ENCODE measurements around the gene CEACAM1.
"Not testable (repeated sequence)": the region's sequence is repeated elsewhere in the genome, so short reads cannot be mapped to it uniquely, and the experiment has no call there.

Gene CEACAM1

DNA sequence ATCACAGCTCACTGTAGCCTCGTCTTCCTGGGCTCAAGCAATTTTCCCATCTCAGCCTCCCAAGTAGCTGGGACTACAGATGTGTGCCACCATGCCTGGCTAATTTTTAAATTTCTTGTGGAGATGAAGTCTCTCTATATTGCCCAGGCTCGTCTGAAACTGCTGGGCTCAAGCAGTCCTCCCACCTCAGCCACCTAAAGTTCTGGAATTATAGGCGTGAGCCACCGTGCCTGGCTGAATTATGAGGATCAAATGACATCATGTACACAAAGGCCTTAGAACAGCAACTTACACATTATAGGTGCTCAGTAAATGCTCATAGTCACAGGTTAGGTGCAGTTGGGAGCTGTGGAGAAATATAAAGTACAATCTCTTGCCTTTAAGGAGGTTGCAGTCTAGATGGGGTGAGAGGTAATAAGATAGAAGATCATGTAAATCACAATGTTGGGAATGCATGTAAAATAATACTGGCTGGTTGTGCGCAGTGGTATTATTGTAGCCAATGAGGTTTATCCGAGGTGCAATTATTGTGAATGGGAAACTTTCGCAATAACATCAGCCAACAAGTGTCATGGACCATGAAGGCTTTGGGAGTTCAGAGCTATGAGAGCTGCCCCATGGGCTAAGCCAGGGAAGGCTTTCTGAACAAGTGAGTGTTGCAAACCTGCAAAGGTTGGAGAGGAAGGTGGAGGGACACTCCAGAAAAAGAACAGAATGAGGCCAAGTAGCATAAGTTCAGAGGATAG, 55.7 kb downstream of the CEACAM1 start:
- no peak for DNase-seq

DNA sequence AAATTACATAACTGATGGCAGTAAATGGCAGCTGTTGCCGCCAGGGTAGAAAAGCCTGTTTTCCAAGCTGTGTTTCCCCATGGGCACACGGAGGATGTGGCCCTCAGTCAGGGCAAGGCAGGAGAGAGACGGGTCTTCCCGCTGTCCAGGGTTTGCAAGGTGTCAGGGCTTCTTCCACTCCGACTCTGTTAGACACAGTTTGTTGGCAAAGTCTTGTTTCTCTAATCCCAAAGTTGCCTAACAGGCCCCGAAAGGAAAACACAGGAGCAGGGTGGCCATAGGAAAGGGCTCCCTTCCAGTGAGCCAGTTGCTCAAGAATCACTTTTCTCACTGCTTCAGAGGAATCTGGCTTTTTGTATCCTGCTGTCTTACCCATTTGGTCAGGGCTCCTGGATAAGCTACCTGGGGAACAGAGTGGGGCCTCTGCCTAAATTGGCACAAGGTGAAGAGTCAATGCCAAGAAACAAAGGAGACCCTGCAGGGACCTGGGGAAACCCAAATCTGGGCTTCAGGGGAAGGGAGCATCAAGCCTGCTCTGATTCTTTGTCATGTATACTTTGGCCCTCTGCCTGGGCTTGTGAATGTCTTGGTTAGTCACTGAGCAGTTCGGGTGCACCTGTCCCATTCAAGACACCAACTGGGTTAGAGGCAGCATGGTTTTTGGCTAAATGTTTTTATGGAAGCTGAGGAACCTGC, 56.6 kb downstream of the CEACAM1 start:
- no peak for DNase-seq

DNA sequence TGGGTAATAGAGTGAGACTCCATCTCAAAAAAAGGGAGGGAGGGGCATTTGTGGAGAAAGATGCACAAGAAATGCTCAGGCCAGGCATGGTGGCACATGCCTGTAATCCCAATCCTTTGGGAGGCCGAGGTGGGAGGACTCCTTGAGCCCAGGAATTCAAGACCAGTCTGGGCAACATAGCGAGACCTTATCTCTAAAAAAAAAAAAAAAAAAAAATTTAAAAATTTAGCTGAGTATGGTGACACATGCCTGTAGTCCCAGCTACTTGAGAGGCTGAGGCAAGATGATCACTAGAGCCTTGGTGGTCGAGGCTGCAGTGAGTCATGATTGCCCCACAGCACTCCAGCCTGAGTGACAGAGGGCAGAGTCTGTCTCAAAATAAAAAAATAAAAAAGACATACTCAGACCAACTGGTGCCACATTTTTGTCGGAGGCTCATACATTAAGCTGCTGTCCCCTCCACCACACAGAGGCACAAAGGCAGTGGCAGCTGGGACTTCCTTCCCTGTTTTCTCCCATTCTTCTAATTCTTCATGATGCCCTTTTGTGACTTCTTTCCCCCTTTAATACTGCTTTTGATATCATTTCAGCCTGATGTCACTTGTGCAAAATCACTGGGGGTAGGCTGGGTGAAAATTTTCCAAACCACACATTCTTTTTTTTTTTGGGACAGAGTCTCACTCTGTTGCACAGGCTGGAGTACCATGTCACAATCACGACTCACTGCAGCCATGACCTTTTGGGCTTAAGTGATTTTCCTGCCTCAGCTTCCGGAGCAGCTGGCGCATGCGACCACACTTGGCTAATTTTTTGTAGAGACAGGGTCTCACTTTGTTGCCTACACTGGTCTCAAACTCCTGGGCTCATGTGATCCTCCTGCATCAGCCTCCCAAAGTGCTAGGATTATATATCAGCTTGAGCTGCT, 58.7 kb downstream of the CEACAM1 start:
- DNase-seq, result no peak

DNA sequence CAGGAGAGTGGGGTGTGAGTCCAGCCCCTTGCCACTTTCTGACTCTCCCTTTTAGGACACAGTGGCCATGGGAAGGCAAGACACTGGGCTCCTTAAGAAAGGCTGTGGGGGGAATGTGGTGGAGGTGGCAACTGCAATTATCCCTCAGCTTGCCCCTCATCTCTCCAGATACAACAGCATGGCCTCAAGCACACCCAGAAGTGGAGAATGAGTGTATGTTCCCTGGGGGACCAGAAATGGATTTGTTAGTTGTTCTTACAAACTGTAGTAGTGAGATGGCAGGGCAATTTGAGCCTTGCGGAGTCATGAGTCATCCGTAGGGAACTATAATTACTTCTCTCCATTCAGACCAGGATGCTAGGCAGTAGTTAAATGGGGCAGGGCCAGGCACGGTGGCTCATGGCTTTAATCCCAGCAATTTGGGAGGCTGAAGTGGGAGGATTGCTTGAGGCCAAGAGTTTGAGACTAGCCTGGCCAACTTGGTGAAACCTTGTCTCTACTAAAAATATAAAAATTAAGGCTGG, 59.9 kb downstream of the CEACAM1 start:
- DNase-seq, result no peak

DNA sequence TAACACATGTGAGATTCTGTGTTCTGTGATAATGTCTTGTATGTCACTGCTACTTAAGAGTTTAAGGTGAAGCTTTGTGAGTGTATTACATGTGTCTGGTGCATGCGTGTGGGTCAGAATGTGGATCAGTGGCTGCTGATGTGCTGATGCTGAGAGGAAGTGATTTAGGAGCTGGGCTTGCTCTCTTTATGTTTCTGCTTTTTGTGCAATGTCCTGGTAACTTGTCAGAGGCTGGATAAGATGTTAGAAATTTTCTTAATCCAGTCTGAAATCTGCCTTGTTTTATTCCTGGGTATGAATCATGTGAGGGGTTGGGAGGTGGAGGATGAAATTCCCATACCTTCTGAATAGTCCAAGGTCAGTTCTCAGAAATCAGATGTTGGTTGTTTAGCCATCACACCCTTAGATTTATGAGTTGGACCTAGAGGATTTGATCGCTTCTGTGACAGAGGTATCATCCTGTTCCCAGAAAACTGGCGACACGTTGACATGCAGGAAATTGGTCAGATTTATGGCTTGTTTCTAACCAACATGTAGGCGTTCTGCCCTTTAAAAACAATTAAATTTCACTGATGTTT, 61.0 kb downstream of the CEACAM1 start:
- no peak for DNase-seq

DNA sequence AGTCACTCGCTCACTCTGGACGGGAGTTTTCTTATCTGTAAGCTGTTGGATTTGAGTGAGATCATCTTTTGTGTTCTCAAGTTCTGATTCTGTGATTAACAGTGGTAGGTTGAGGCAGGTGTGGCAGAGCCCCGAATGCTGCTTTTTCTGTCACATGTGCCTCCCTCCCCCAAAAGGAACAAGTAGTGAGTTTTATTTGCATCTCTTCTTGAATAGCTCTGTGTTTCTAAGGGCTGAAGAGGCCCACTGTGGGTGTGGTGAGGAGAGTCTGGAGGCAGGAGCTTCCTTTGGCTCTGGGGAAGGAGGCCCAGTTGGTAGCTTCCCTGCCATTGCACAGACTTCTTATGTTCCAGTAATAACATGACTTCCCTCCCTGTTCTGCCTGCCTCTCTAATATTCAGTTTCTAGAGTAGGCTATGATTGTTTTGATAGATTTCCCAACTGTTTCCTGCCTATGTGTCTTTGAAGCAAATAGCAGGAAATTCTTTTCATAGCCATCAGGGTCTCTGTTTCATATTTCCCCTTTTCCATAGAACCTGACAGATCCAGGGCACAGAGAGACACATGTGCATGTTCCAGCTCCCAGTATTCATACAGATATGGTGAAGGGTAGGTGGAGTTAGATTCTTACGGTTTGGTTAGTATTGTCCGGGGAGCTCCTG, 61.6 kb downstream of the CEACAM1 start:
- DNase-seq, result no peak

DNA sequence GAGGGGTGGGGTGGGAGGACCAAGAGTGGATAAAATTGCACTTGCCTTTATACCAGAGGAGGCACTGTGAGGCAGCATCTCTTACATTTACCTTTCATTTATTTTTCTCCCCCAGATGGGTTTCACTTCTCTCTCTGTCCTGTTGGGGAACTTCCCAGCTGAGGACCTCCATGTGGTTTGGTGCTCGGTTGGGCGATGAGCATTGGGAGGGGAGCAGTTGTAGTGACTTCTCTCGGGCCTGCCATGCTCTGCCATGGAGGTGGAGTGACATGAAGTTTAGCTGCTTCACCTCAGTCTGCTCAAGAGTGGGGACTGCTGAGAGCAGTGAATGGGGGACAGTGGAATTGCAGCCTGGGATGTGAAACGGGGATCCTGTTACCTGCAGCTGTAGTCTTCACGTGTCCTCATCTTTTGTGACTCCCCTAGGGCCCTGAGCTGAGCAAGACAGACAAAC, 62.4 kb downstream of the CEACAM1 start:
- DNase-seq, result no peak

DNA sequence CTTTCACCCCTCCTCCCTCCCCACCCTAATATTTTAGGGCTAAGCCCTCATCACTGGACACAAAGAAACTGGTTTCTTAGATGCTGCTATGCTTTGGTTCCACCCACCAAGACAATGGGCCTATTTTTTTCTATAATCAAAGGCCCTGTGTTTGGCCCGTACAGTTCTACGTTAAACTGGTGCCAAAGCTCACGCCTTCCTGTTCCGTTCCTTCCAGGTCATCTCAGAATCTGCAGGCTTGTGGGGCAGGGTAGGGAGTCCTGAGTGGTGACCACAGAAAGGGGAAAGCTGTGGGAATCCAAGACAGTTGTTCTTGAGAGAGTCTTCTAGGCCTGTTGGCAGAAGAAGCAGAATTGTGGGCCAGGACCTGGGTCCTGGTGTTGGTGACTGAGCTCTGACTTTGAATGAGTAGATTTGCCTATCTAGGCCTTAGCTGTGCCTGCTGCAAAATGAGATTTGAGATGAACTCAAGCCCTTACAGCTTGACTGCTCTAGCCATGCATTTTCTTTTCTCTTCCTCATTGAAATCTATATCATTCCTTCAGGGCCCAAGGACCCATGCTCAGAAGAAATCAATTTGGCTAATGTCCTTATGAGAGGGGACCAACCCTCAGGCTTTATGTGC, 66.5 kb downstream of the CEACAM1 start:
- no peak for DNase-seq

DNA sequence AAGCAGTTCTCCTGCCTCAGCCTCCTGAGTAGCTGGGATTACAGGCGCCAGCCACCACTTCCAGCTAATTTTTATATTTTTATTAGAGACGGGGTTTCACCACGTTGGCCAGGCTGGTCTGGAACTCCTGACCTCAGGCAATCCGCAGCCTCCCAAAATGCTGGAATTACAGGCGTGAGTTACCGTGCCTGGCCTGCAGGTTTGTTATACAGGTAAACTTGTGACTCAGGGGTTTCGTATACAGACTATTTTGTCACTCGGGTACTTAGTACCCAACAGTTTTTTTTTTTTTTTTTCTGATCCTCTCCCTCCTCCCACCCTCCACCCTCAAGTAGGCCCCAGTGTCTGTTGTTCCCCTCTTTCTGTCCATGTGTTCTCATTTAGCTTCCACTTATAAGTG, 67.0 kb downstream of the CEACAM1 start:
- not testable (repeated sequence) for DNase-seq

DNA sequence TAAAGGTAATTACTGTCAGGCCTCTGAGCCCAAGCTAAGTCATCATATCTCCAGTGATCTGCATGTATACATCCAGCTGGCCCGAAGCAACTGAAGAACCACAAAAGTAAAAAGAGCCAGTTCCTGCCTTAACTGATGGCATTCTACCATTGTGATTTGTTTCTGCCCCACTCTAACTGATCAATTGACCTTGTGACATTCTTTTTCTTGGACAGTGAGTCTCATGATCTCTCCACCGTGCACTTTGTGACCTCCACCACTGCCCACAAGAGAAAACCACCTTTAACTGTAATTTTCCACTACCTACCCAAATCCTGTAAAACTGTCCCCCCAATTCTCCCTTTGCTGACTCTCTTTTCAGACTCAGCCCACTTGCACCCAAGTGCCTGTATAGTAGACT, 68.4 kb downstream of the CEACAM1 start:
- DNase-seq, result no peak

Data from NCI-H1092 (cell line).